GM18907 (cell line): ENCODE data around the gene PLA2G2C.

Experiments used
- ATAC-seq: cut with Tn5 transposase; IDR thresholded peaks from one replicate; pipeline ENCODE4 v1.9.1; 2021; ENCODE audit warnings: mild to moderate bottlenecking, moderate library complexity; ENCODE audit not compliant: unreplicated experiment

Gene PLA2G2C

GRCh38 chr1:20209471-20209870, 23.2 kb upstream of the PLA2G2C start:
- no peak for ATAC-seq

- ATAC-seq, result no peak
These were observed 21.2 kb upstream of the PLA2G2C start for GRCh38 chr1:20207546-20207945.

- no peak for ATAC-seq
These were observed 15.8 kb upstream of the PLA2G2C start for GRCh38 chr1:20202166-20202565.

GRCh38 chr1:20200966-20201365, 14.6 kb upstream of the PLA2G2C start:
- ATAC-seq, result no peak

GRCh38 chr1:20199840-20200239, 13.5 kb upstream of the PLA2G2C start:
- ATAC-seq, result no peak

- no peak for ATAC-seq
These were observed 13.1 kb upstream of the PLA2G2C start for GRCh38 chr1:20199403-20199802.

GRCh38 chr1:20198918-20199317, 12.6 kb upstream of the PLA2G2C start:
- no peak for ATAC-seq

GRCh38 chr1:20198296-20198695, 12.0 kb upstream of the PLA2G2C start:
- ATAC-seq, result no peak

GRCh38 chr1:20197329-20197791, 11.0 kb upstream of the PLA2G2C start:
- no peak for ATAC-seq

- no peak for ATAC-seq
These were observed 9.1 kb upstream of the PLA2G2C start for GRCh38 chr1:20195462-20195780.

- no peak for ATAC-seq
These were observed 8.6 kb upstream of the PLA2G2C start for GRCh38 chr1:20194757-20195461.

- ATAC-seq, result no peak
These were observed 7.9 kb upstream of the PLA2G2C start for GRCh38 chr1:20194224-20194623.

GRCh38 chr1:20192871-20193411, 6.6 kb upstream of the PLA2G2C start:
- ATAC-seq, result no peak

GRCh38 chr1:20192364-20192763, 6.0 kb upstream of the PLA2G2C start:
- ATAC-seq, result no peak

- ATAC-seq, result no peak
These were observed 5.0 kb upstream of the PLA2G2C start for GRCh38 chr1:20191266-20191825.

GRCh38 chr1:20190256-20191160, 4.2 kb upstream of the PLA2G2C start:
- ATAC-seq, result no peak

GRCh38 chr1:20189664-20190063, 3.3 kb upstream of the PLA2G2C start:
- ATAC-seq, result no peak

GRCh38 chr1:20188455-20188817, 2.1 kb upstream of the PLA2G2C start:
- ATAC-seq, result no peak

- no peak for ATAC-seq
These were observed 1.6 kb upstream of the PLA2G2C start for GRCh38 chr1:20187813-20188454.

- ATAC-seq, result no peak
These were observed 940 bp upstream of the PLA2G2C start for GRCh38 chr1:20187103-20187812.
